Small intestine (tissue), 7 donors: ENCODE results near the gene ARHGAP9. TPM values are rescaled to one million over a fixed set of nuclear protein-coding genes. Genes with fewer than 3 reads are reported as not detected.

Source experiments
- DNase-seq, 2 donors: peaks; one replicate each; pipeline versions ENCODE4 v3.0.0 to v3.0.0-alpha.2; 2013
- FAIRE-seq: peaks from 2 replicates; lab custom pipeline; 2012; peaks lifted over from hg19 to GRCh38; lab: Jason Lieb, UNC
- H3K27ac ChIP-seq, 3 donors: one replicate each; pipeline ENCODE4 v1.5.1; 2013; ENCODE audit warnings: low read length in 2 of 3, mild to moderate bottlenecking in 2 of 3, control low read depth in 1 of 3, inconsistent platforms in 1 of 3, low read depth in 1 of 3, moderate library complexity in 1 of 3
- H3K27me3 ChIP-seq, 3 donors: one replicate each; pipeline ENCODE4 v1.6.1; 2013; ENCODE audit warnings: low read length in 3 of 3, inconsistent platforms in 1 of 3; ENCODE audit not compliant: control insufficient read depth in 3 of 3, insufficient read depth in 3 of 3
- H3K36me3 ChIP-seq, 3 donors: one replicate each; pipeline ENCODE4 v1.6.1; 2013; ENCODE audit warnings: low read length in 3 of 3, inconsistent platforms in 1 of 3, low read depth in 1 of 3, mild to moderate bottlenecking in 1 of 3, moderate library complexity in 1 of 3; ENCODE audit not compliant: control insufficient read depth in 3 of 3, insufficient read depth in 2 of 3
- H3K4me1 ChIP-seq, 3 donors: one replicate each; pipeline ENCODE4 v1.6.1; 2013; ENCODE audit warnings: low read length in 2 of 3, inconsistent platforms in 1 of 3, low read depth in 1 of 3, mild to moderate bottlenecking in 1 of 3, moderate library complexity in 1 of 3; ENCODE audit not compliant: control insufficient read depth in 3 of 3, insufficient read depth in 2 of 3
- H3K4me3 ChIP-seq, 3 donors: one replicate each; pipeline ENCODE4 v1.5.1; 2013; ENCODE audit warnings: low read length in 3 of 3, control low read depth in 1 of 3, inconsistent platforms in 1 of 3, low read depth in 1 of 3, mild to moderate bottlenecking in 1 of 3, moderate library complexity in 1 of 3
- H3K9me3 ChIP-seq, 2 donors: one replicate each; pipeline ENCODE4 v1.6.1; 2013; ENCODE audit warnings: low read depth in 1 of 2, low read length in 1 of 2; ENCODE audit not compliant: control insufficient read depth in 2 of 2, insufficient read depth in 1 of 2
- WGBS, 3 donors: extraction: QIAGEN DNeasy Blood & Tissue Kit; methylation state at CpG; one replicate each; pipeline ENCODE4 v1.1.7; 2013; 5-methylcytosine and 5-hydroxymethylcytosine counted together
- polyA plus RNA-seq, 4 donors: library from polyadenylated mRNA; stranded (reverse) in 3 of 4; unstranded in 1 of 4; fragments of 200-250 nt in 3 of 4; fragments of 120-200 nt in 1 of 4; gene quantifications; one replicate each; pipeline versions ENCODE4 v1.2.1 to v1.2.3, GENCODE V29; 2013
- donor health status: healthy with polysubstance abuse.
- donor health status: control.
- donor health status: control.
- donor health status: Bipolar disorder and iron deficiency.
- donor health status: healthy.

The ARHGAP9 gene
- polyA plus RNA-seq, 4 donors = 4.2 to 39.2 (median 9.1) TPM

GRCh38 chr12:57462912-57463253 is 16.8 kb downstream of the ARHGAP9 start:
- no peak overlapping the region for H3K27ac ChIP-seq
- no peak for FAIRE-seq
- WGBS, 3 donors = 26 to 29% (median 28%) methylated on average over 5 of the region's 5 CpGs
- H3K36me3 ChIP-seq = peaks cover 0 to 21% (median 0%) of the 10 kb centered on the region in 3 donors
- H3K9me3 ChIP-seq = no peaks in the 10 kb centered on the region
- no peak for DNase-seq
- H3K4me3 ChIP-seq = no peak overlapping the region
- H3K4me1 ChIP-seq = peaks cover 3 to 27% (median 5%) of the 10 kb centered on the region in 3 donors
- peaks cover 0 to 22% (median 0%) of the 10 kb centered on the region in 3 donors for H3K27me3 ChIP-seq

DNA sequence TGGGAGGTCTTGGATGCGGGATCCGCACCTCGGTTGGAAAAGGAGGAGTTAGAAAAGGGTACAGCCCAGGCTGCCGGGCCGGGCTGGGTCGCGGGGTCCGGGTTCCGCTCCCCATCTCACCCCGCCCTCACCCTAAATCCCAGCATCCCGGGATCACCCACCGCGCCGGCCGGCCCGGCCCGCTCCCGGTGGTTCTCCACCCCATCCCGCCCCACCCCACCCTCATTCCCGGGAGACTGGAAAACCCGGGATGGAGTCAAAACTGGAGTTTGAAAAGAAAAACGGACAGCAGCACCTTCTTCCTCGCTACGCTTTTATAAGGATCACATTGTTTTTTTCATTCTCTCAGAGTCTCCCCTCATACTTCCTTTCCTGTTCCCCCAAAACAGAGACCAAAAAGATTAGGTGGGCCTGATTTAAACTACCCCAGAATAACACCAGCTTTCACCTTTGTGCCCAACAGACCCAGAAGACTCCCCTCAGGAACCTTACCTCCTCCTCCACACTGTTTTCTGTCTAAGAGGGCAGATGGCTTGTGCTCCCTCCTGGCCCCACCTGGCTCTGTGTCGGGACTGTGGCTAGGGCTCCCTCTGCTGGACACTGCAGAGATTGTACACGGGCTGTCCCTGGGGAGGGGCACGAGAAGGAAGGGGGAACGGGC is 17.3 kb downstream of the ARHGAP9 start:
- H3K4me3 ChIP-seq = peak overlapping the region; percentile 36 to 87 (median 43)
- peaks cover 0 to 21% (median 0%) of the 10 kb centered on the region in 3 donors for H3K27me3 ChIP-seq
- no peaks in the 10 kb centered on the region for H3K9me3 ChIP-seq
- H3K4me1 ChIP-seq = peaks cover 3 to 27% (median 5%) of the 10 kb centered on the region in 3 donors
- peak overlapping the region; percentile 22 to 85 (median 76) for H3K27ac ChIP-seq
- FAIRE-seq (no peak), DNase-seq (peak; percentile 91 to 94)
- WGBS, 3 donors = 0% methylated on average over 24 to 28 of the region's 28 CpGs
- H3K36me3 ChIP-seq = peaks cover 0 to 16% (median 0%) of the 10 kb centered on the region in 3 donors

- H3K4me1 ChIP-seq = peaks cover 3 to 27% (median 5%) of the 10 kb centered on the region in 3 donors
- WGBS, 3 donors = 0% methylated on average over 8 to 9 of the region's 9 CpGs
- peaks cover 0 to 15% (median 0%) of the 10 kb centered on the region in 3 donors for H3K36me3 ChIP-seq
- peaks cover 0 to 21% (median 0%) of the 10 kb centered on the region in 3 donors for H3K27me3 ChIP-seq
- peak overlapping the region; percentile 36 to 87 (median 43) for H3K4me3 ChIP-seq
- no peak for DNase-seq
- H3K27ac ChIP-seq = peak overlapping the region in 2 of 3 donors; percentile 76 to 85
- no peaks in the 10 kb centered on the region for H3K9me3 ChIP-seq
- FAIRE-seq = no peak
Observed at GRCh38 chr12:57461917-57462250, 17.8 kb downstream of the ARHGAP9 start.

DNA sequence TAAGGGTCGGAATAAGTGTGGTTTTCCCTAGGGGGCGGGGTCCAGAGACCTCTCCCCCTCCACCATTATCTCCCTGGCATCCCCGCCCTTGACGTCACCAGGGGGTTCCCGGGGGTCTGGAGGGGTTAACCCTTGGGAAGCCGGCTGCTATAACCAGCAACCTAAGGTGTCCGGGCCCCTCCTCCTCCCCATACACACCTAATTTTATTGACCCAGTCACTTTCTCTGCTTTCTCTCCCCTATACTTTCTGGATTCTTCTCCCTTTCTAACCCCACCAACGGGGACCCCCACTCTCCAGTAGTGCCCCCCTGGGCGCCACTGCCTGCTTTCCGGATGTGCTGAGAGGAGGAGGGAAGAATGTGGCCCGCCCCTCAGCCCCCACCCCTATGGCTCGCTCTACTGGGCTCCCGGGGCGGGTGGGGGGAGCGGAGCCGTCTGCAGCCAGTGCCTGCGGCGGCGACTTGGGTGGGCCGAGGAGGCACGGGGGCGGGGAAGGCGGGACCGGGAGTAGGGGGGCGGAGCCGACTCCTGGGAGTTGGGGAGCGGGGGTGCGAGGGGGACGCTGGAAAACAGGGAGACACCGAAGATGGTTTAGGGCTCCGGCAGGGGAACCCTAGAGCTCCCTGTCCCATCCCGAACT is 18.3 kb downstream of the ARHGAP9 start:
- Histone ChIP-seq H3K4me1 (peaks cover 3 to 27% (median 5%) of the 10 kb centered on the region in 3 donors), H3K27ac (peak overlapping the region in 2 of 3 donors; percentile 76 to 85), H3K4me3 (peak overlapping the region; percentile 36 to 87 (median 43)), H3K27me3 (peaks cover 0 to 21% (median 0%) of the 10 kb centered on the region in 3 donors), H3K9me3 (no peaks in the 10 kb centered on the region), H3K36me3 (peaks cover 0 to 15% (median 0%) of the 10 kb centered on the region in 3 donors)
- WGBS, 3 donors = 0 to 1% (median 0%) methylated on average over 23 to 32 of the region's 32 CpGs
- FAIRE-seq = no peak
- DNase-seq = peak in 1 of 2 donors; percentile 72

- FAIRE-seq (no peak), DNase-seq (peak in 1 of 2 donors; percentile 54)
- WGBS, 3 donors = 3 to 5% (median 3%) methylated on average over 18 to 19 of the region's 19 CpGs
- Histone ChIP-seq H3K27ac (peak overlapping the region in 2 of 3 donors; percentile 42 to 69), H3K9me3 (no peaks in the 10 kb centered on the region), H3K4me3 (peak overlapping the region in 2 of 3 donors; percentile 43 to 87), H3K27me3 (peaks cover 0 to 21% (median 0%) of the 10 kb centered on the region in 3 donors), H3K36me3 (peaks cover 0 to 14% (median 0%) of the 10 kb centered on the region in 3 donors), H3K4me1 (peaks cover 3 to 33% (median 5%) of the 10 kb centered on the region in 3 donors)
Observed at GRCh38 chr12:57460841-57461275, 18.8 kb downstream of the ARHGAP9 start.

- WGBS, 3 donors = 2 to 3% (median 3%) methylated on average over 5 to 6 of the region's 6 CpGs
- no peak for FAIRE-seq
- Histone ChIP-seq H3K27ac (peak overlapping the region in 2 of 3 donors; percentile 42 to 69), H3K4me1 (peaks cover 3 to 37% (median 5%) of the 10 kb centered on the region in 3 donors), H3K9me3 (no peaks in the 10 kb centered on the region), H3K36me3 (peaks cover 0 to 10% (median 0%) of the 10 kb centered on the region in 3 donors), H3K27me3 (peaks cover 0 to 18% (median 0%) of the 10 kb centered on the region in 3 donors), H3K4me3 (peak overlapping the region in 2 of 3 donors; percentile 55 to 87)
- peak in 1 of 2 donors; percentile 49 for DNase-seq
Observed at GRCh38 chr12:57460468-57460784, 19.2 kb downstream of the ARHGAP9 start.

- FAIRE-seq (no peak), DNase-seq (peak in 1 of 2 donors; percentile 21)
- WGBS, 3 donors = 0 to 1% (median 1%) methylated on average over 21 to 36 of the region's 36 CpGs
- H3K27me3 ChIP-seq = peaks cover 0 to 17% (median 0%) of the 10 kb centered on the region in 3 donors
- peaks cover 3 to 42% (median 5%) of the 10 kb centered on the region in 3 donors for H3K4me1 ChIP-seq
- H3K4me3 ChIP-seq = peak within 1 kb of the TSS; percentile 54 to 87 (median 55)
- H3K27ac ChIP-seq = peak within 1 kb of the TSS; percentile 58 to 80 (median 69)
- H3K9me3 ChIP-seq = no peaks in the 10 kb centered on the region
- H3K36me3 ChIP-seq = peaks cover 0 to 8% (median 0%) of the 10 kb centered on the region in 3 donors
Observed at GRCh38 chr12:57459750-57460467, 19.8 kb downstream of the ARHGAP9 start, which contains the start of gene GLI1. Gene GLI1, plus strand, starts transcription at chr12:57459785. Its CDS starts 3,907 bp downstream, at chr12:57463692.
